ENCODE measurements around the gene PPL.

The PPL gene

GRCh38 chr16:4855371-4855770, 81.6 kb downstream of the PPL start:
- no peak for DNase-seq

GRCh38 chr16:4852221-4852872, 84.6 kb downstream of the PPL start:
- no peak for DNase-seq

- no peak for DNase-seq
These were observed 86.7 kb downstream of the PPL start for GRCh38 chr16:4850211-4850610.

DNA sequence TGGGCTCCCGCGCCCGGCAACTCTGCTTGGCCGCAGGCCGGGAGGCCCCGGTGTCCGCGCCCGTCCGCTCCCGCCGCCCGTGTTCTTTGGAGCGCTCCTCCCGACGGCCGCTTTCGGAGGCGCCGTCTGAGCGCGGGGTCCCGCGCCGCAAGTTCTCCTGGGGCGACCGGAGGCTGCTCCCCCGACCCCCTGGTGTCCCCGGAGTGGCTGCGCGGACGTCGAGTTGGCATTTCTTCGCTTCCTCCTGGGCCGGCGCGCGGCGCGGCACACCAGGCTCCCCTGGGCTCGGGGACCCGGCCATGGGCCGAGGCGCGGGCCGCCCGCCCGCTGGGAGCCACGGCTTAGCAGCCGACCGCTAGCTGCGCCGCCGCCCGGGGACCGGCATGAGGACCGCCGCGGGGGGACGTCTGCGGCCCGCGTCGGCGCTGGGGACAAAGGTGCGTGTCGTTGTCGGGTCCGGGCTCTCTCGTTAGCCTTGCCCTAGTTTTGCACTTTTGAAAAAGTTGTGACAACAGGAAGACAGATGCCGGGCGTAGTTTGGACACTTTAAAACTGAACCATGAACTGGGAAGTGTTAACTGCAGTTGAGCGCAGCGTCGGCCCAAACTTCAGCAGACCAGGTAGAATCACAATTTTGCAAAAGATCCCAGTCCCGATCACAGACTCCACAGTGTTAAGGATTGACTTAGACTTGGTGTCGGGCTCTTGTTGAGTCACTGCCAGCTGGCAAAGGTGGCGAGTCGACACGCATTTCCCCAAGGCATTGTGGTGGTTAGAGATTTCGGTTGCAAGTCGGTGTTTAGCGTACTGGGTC, 89.0 kb downstream of the PPL start:
- peak; percentile 29 for DNase-seq

DNA sequence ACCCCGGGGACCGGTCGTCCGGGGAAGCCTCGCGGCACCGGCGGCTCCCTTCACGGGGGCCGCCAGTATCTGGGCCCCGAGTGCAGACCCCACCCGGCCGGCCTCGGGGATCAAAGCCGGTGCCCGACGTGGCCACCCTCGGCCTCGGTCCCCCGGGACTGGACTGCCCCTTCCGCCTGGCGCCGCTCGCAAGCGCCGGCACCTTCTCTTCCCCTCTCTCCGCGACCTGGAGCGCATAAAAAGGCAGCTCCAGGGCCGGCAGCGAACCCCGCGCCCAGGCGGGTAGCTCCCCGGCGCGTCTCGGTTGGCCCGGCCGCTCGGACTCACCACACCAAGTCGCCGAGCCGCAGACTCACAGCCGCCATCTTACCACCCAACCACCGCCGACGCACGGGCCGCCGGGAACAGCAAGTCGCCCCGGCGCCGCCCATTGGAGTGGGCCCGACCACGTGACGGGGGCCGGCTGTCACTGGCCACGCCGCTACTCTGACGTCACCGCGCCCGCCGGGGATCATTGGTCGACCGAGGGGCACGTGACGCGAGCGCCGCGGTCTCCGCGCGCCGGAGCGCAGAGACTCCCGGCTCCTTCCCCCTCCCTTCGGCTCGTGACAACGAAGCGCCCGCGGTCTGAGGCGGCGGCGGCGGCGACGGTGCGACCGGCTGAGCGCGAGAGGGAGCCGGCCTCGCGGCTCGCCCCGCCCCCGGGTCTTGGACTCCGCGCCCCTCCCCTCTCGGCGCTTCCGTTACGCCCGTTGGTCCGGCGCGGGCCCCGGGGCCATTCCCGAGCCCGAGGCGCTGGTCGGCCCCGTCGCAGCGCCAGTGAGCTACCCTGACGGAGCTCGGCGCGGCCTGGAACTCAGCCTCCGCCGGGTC, 89.8 kb downstream of the PPL start, which contains the start of the genes GLYR1 and UBN1:
TSS of gene GLYR1 (minus strand) at position 388 of the 873 bp plus-strand sequence. CDS start at position 365, 23 bp downstream.
TSS of gene UBN1 (plus strand) at position 581 of the 873 bp plus-strand sequence. CDS start 5,437 bp downstream, outside the sequence.
- DNase-seq: peak; percentile 99

DNA sequence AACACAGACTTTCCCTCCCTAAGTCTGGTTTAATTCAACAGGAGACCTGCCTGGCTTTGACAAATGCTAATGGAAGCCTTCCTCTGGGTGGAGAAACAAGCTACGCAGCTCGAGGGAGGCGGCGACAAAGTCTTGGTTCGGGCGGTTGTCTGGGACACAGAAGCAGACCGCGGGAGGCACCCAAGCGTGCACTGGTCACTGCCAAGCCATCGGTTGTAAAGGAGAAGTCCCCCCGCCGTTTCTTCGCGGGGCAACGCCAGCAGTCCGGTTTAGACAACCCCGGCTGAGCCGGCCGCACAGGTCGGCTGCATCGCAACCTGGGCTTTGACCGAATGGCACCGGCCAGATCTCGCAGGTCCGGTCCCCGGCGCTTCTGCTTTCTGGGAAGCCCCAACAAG, 90.4 kb downstream of the PPL start:
- peak; percentile 15 for DNase-seq

DNA sequence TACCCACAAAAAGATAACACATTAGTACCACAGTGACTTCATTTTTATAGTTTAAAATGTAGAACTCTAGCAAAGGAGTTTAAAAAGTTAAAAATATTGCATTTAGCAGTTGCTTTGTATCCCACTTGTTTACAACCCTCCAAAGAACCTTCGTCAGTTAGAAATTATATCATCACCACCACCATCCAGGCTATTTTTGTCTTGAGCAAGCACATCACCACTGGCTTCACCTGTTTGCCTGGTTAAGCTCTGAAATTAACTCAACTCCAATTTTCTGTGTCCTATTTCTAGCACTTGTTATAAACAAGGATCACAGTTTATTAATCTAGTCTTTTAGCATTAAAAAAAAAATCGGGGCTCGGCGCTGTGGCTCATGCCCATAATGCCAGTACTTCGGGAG, 96.0 kb downstream of the PPL start:
- DNase-seq: no peak

DNA sequence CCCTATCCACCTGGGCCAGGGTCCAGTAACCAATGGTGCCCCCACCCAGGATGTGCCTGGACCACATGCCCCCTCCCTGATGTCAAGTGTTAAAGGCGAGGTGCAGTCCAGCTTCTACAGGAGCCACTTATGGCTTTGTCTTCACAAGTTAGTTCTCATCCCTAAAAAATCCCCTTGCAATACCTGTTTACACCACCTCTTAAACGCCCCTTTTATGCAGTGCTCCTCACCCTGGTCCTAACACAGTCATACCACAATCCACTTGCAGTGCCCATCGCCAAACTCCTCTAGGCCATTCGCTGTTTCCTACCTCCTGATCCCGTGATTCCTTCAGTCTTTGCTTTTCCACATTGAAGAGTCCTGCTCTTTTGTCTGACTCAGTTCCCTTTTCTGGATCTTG, 97.0 kb downstream of the PPL start:
- no peak for DNase-seq

DNA sequence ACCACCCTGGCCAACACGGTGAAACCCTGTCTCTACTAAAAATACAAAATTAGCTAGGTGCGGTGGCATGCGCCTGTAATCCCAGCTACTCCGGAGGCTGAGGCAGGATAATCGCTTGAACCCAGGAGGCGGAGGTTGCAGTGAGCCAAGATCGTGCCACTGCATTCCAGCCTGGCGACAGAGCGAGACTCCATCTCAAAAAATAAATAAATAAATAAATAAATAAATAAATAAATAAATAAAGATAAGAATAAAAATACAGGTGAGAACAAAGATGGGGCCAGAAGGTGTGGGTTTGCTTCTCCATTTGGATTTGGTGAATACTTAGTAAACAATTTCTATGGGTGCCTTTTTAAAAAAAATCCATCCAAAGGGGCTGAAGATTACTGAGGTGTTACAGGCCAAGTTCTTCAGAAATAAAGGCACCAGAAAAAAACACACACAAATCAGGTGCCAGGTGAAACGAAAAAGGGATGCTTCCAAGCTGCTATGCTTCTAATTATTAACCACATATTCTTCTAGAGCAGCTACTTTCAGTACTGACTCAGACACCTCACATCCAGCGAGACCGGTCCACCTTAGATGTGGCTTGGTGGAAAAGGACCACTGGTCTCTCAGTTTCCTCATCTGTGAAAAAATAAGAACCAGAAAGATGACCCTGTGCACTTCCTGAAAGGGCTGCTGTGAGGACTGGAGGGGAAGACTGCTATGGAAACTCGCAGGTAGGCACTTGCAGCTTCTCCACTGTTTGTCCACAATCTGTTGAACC, 99.0 kb downstream of the PPL start:
- no peak for DNase-seq

DNA sequence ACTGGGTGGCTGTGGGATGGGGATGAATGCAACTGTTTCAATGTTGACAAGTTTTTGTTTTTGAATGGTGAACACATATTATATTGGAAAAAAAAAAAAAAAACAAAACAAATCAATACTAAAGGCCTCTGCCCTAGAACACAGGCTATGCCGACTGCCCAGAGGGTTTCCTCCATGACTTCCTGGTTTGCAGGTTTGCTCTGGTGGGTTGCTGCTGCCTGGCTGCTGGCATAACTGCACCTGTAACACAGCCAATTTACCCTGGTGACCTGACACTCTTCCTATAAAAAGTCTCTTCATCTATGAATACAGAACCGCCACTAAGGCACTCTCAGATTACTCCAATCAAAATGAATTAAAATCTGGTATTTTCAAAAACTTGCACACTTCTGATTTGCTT, 100.2 kb downstream of the PPL start:
- DNase-seq: no peak

GRCh38 chr16:4833584-4833983, 103.4 kb downstream of the PPL start:
- DNase-seq: no peak

- DNase-seq: no peak
These were observed 104.1 kb downstream of the PPL start for GRCh38 chr16:4832698-4833343.

Data from central memory CD4-positive, alpha-beta T cell (primary cell).